GM18507 (cell line): ENCODE results near the gene TOP2A.
A peak's percentile ranks its signal among the peaks of the same experiment; 100 is the strongest.
"Not testable (repeated sequence)": the region's sequence is repeated elsewhere in the genome, so short reads cannot be mapped to it uniquely, and the experiment has no call there.

Experiments
- DNase-seq: peaks from one replicate; pipeline ENCODE4 v3.0.0; 2011; ENCODE audit warnings: low read depth; ENCODE audit not compliant: insufficient read length; ENCODE audit errors: extremely low spot score
- FAIRE-seq: peaks from 2 replicates; lab custom pipeline; 2011; peaks lifted over from hg19 to GRCh38; lab: Jason Lieb, UNC

Gene TOP2A

GRCh38 chr17:40433551-40434415 lies 16.1 kb upstream of the TOP2A start:
- DNase-seq, result no peak

GRCh38 chr17:40432864-40433528 lies 15.3 kb upstream of the TOP2A start:
- DNase-seq (no peak), FAIRE-seq (no peak)

More at GRCh38 chr17:40433551-40434415, 16.1 kb upstream of the TOP2A start:
- peak; percentile 29 for FAIRE-seq

GRCh38 chr17:40431231-40431602 lies 13.5 kb upstream of the TOP2A start:
- DNase-seq (no peak), FAIRE-seq (no peak)

GRCh38 chr17:40430272-40431230 lies 12.9 kb upstream of the TOP2A start:
- DNase-seq (no peak), FAIRE-seq (no peak)

GRCh38 chr17:40427002-40427491 lies 9.4 kb upstream of the TOP2A start:
- FAIRE-seq (peak; percentile 5), DNase-seq (no peak)

- DNase-seq (no peak), FAIRE-seq (no peak)
These were observed 8.0 kb upstream of the TOP2A start for GRCh38 chr17:40425741-40426140.

GRCh38 chr17:40422990-40423633 lies 5.4 kb upstream of the TOP2A start:
- no peak for FAIRE-seq
- DNase-seq, result no peak

- FAIRE-seq (peak; percentile 62), DNase-seq (no peak)
These were observed 2.0 kb upstream of the TOP2A start for GRCh38 chr17:40419559-40420331.

- no peak for FAIRE-seq
- no peak for DNase-seq
These were observed 671 bp upstream of the TOP2A start for GRCh38 chr17:40418428-40418706.

GRCh38 chr17:40417258-40417608 lies 463 bp downstream of the TOP2A start:
- no peak for FAIRE-seq
- DNase-seq, result no peak

GRCh38 chr17:40416671-40417070 lies 1.0 kb downstream of the TOP2A start:
- FAIRE-seq (no peak), DNase-seq (no peak)

GRCh38 chr17:40415390-40415789 lies 2.3 kb downstream of the TOP2A start:
- DNase-seq, result no peak
- no peak for FAIRE-seq

- FAIRE-seq, DNase-seq: not testable (repeated sequence)
These were observed 3.4 kb downstream of the TOP2A start for GRCh38 chr17:40414312-40414711.

- no peak for DNase-seq
- FAIRE-seq, result no peak
These were observed 4.8 kb downstream of the TOP2A start for GRCh38 chr17:40412880-40413279.

GRCh38 chr17:40411821-40412220 lies 5.9 kb downstream of the TOP2A start:
- DNase-seq (no peak), FAIRE-seq (no peak)

GRCh38 chr17:40410082-40410481 lies 7.6 kb downstream of the TOP2A start:
- DNase-seq (no peak), FAIRE-seq (no peak)

- not testable (repeated sequence) for FAIRE-seq
These were observed 8.2 kb downstream of the TOP2A start for GRCh38 chr17:40409540-40409939.

GRCh38 chr17:40407460-40407859 lies 10.2 kb downstream of the TOP2A start:
- FAIRE-seq, result no peak

More at GRCh38 chr17:40409540-40409939, 8.2 kb downstream of the TOP2A start:
- DNase-seq, result not testable (repeated sequence)

GRCh38 chr17:40404003-40404402 lies 13.7 kb downstream of the TOP2A start:
- no peak for FAIRE-seq
- DNase-seq, result no peak

More at GRCh38 chr17:40407460-40407859, 10.2 kb downstream of the TOP2A start:
- no peak for DNase-seq
